ENCODE data around the gene DST.
A peak's percentile ranks its signal among the peaks of the same experiment; 100 is the strongest.
"Not testable (repeated sequence)": the region's sequence is repeated elsewhere in the genome, so short reads cannot be mapped to it uniquely, and the experiment has no call there.

Gene DST

GRCh38 chr6:56515081-56515905 is 127.4 kb downstream of the DST start:
- DNase-seq (ENCODE audit: low spot score), result no peak

- DNase-seq (ENCODE audit: low spot score), result no peak
Measured at GRCh38 chr6:56514395-56514794, 128.3 kb downstream of the DST start.

GRCh38 chr6:56513631-56514030 is 129.1 kb downstream of the DST start:
- no peak for DNase-seq (ENCODE audit: low spot score)

- DNase-seq (ENCODE audit: low spot score), result no peak
Measured at GRCh38 chr6:56511591-56511990, 131.1 kb downstream of the DST start.

GRCh38 chr6:56510984-56511531 is 131.6 kb downstream of the DST start:
- no peak for DNase-seq (ENCODE audit: low spot score)

GRCh38 chr6:56509031-56509430 is 133.7 kb downstream of the DST start:
- no peak for DNase-seq (ENCODE audit: low spot score)

GRCh38 chr6:56507517-56507916 is 135.2 kb downstream of the DST start:
- no peak for DNase-seq (ENCODE audit: low spot score)

GRCh38 chr6:56505512-56506260 is 137.0 kb downstream of the DST start:
- no peak for DNase-seq (ENCODE audit: low spot score)

- DNase-seq (ENCODE audit: low spot score), result no peak
Measured at GRCh38 chr6:56501993-56502392, 140.7 kb downstream of the DST start.

- DNase-seq (ENCODE audit: low spot score), result no peak
Measured at GRCh38 chr6:56499095-56499494, 143.6 kb downstream of the DST start.

GRCh38 chr6:56497691-56498090 is 145.0 kb downstream of the DST start:
- no peak for DNase-seq (ENCODE audit: low spot score)

- no peak for DNase-seq (ENCODE audit: low spot score)
Measured at GRCh38 chr6:56497240-56497639, 145.4 kb downstream of the DST start.

- not testable (repeated sequence) for DNase-seq (ENCODE audit: low spot score)
Measured at GRCh38 chr6:56496650-56497049, 146.0 kb downstream of the DST start.

- no peak for DNase-seq (ENCODE audit: low spot score)
Measured at GRCh38 chr6:56495654-56496053, 147.0 kb downstream of the DST start.

- DNase-seq (ENCODE audit: low spot score), result no peak
Measured at GRCh38 chr6:56491606-56492328, 150.9 kb downstream of the DST start.

- no peak for DNase-seq (ENCODE audit: low spot score)
Measured at GRCh38 chr6:56490993-56491392, 151.7 kb downstream of the DST start.

- no peak for DNase-seq (ENCODE audit: low spot score)
Measured at GRCh38 chr6:56489559-56489958, 153.1 kb downstream of the DST start.

- DNase-seq (ENCODE audit: low spot score), result no peak
Measured at GRCh38 chr6:56488281-56488680, 154.4 kb downstream of the DST start.

GRCh38 chr6:56486681-56487080 is 156.0 kb downstream of the DST start:
- DNase-seq (ENCODE audit: low spot score), result no peak

GRCh38 chr6:56484669-56485068 is 158.0 kb downstream of the DST start:
- no peak for DNase-seq (ENCODE audit: low spot score)

GRCh38 chr6:56483929-56484328 is 158.8 kb downstream of the DST start:
- no peak for DNase-seq (ENCODE audit: low spot score)

GRCh38 chr6:56482525-56482924 is 160.2 kb downstream of the DST start:
- peak; percentile 16 for DNase-seq (ENCODE audit: low spot score)
